Activated CD8-positive, alpha-beta T cell treated with anti-CD3 and anti-CD28 coated beads for 36 hours (primary cell): ENCODE data around the gene SHISA9. TPM values are rescaled to one million over a fixed set of nuclear protein-coding genes. Genes with fewer than 3 reads are reported as not detected.

Source experiments
- ATAC-seq: fragments of 200-7000 bp; cut with Tn5 transposase; one replicate; pipeline ENCODE4 v1.10.0; 2021; ENCODE audit warnings: mild to moderate bottlenecking, moderate library complexity
- CTCF ChIA-PET: fragments of 350-600 bp; sonication (Branson Sonifier 250); formaldehyde crosslinking; loops from one replicate; lab custom pipeline; 2021; ENCODE audit warnings: antibody characterized with exemption; lab: Charles Lee
- POLR2A ChIA-PET: fragments of 350-600 bp; sonication (Branson Sonifier 250); formaldehyde crosslinking; loops from one replicate; lab custom pipeline; 2021; ENCODE audit warnings: antibody characterized with exemption; lab: Charles Lee
- DNase-seq: peaks from one replicate; pipeline ENCODE4 v3.0.0-alpha.2; 2020
- H3K27ac Mint-ChIP-seq: one replicate; pipeline ENCODE4 v1.8.0; 2021; ENCODE audit warnings: mild to moderate bottlenecking, mixed read lengths
- H3K27me3 Mint-ChIP-seq: one replicate; pipeline ENCODE4 v1.8.0; 2021; ENCODE audit warnings: mixed read lengths
- H3K36me3 Mint-ChIP-seq: one replicate; pipeline ENCODE4 v1.8.0; 2021; ENCODE audit warnings: low read depth, mixed read lengths
- H3K4me1 Mint-ChIP-seq: one replicate; pipeline ENCODE4 v1.8.0; 2021; ENCODE audit warnings: low read depth, mixed read lengths
- H3K4me3 Mint-ChIP-seq: one replicate; pipeline ENCODE4 v1.8.0; 2021; ENCODE audit warnings: mild to moderate bottlenecking, moderate library complexity, mixed read lengths
- H3K9me3 Mint-ChIP-seq: one replicate; pipeline ENCODE4 v1.8.0; 2021; ENCODE audit warnings: mixed read lengths
- intact Hi-C: fragments of 100-400 bp; cut with micrococcal nuclease; formaldehyde crosslinking; loops from one replicate; pipeline ENCODE4 v1.10.0; 2022
- total RNA-seq, 2 experiments: library from RNA; stranded (reverse); gene quantifications; one replicate each; pipeline ENCODE4 v1.2.3, GENCODE V29; 2021
- TF ChIP-seq, protein P1 (sequence below): fragments of 200-600 bp; IDR thresholded peaks from one replicate; pipeline ENCODE4 v1.8.0; 2022; ENCODE audit warnings: antibody characterized with exemption, mild to moderate bottlenecking

Gene SHISA9
- total RNA-seq, 2 experiments from 2014 or later = not detected

DNA sequence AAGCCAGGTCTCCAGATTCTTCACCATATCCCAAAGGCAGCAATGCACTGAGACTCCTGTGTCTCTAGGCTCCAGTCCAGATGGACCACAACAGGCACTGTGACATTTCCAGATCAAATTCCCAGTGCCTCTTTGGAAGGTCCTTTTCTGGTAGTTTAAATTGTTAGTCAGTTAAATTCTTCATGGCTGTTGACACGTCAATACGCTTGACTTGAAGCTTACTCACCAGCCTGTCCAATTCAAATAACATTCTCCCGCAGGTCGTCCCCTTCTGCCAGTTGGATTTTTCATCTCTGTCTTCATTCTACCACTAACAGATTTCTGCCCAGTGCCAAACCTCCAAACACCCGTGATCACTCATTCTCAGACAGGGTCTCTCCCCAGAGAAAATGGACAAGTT, 86.7 kb downstream of the SHISA9 start:
- no peak overlapping the region for H3K27ac Mint-ChIP-seq
- no peak for ATAC-seq
- no peaks in the 10 kb centered on the region for H3K36me3 Mint-ChIP-seq
- DNase-seq = no peak
- TF ChIP-seq, protein P1, sequence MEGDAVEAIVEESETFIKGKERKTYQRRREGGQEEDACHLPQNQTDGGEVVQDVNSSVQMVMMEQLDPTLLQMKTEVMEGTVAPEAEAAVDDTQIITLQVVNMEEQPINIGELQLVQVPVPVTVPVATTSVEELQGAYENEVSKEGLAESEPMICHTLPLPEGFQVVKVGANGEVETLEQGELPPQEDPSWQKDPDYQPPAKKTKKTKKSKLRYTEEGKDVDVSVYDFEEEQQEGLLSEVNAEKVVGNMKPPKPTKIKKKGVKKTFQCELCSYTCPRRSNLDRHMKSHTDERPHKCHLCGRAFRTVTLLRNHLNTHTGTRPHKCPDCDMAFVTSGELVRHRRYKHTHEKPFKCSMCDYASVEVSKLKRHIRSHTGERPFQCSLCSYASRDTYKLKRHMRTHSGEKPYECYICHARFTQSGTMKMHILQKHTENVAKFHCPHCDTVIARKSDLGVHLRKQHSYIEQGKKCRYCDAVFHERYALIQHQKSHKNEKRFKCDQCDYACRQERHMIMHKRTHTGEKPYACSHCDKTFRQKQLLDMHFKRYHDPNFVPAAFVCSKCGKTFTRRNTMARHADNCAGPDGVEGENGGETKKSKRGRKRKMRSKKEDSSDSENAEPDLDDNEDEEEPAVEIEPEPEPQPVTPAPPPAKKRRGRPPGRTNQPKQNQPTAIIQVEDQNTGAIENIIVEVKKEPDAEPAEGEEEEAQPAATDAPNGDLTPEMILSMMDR = no peak
- CTCF ChIA-PET = no interaction called here
- H3K9me3 Mint-ChIP-seq = peaks cover 4% of the 10 kb centered on the region
- H3K4me1 Mint-ChIP-seq = no peaks in the 10 kb centered on the region
- POLR2A ChIA-PET = no interaction called here
- intact Hi-C loops = no loop called here
- no peak overlapping the region for H3K4me3 Mint-ChIP-seq
- H3K27me3 Mint-ChIP-seq = peaks cover 2% of the 10 kb centered on the region

DNA sequence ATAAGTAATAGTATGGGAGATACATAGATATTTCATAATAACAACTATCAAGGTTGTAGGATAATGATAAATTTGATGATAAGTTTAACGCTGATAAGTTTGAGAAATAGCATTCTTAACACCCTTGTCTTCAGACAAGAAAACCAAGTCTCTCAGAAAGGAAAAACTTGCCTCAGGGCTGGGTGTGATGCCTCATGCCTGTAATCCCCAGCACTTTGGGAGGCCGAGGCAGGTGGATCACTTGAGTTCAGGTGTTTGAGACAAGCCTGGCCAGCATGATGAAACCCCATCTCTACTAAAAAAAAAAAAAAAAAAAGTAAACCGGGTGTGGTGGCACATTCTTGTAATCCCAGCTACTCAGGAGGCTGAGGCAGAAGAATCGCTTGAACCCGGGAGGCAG, 90.7 kb downstream of the SHISA9 start:
- H3K27ac Mint-ChIP-seq = no peak overlapping the region
- DNase-seq = no peak
- H3K4me3 Mint-ChIP-seq = no peak overlapping the region
- H3K4me1 Mint-ChIP-seq = no peaks in the 10 kb centered on the region
- TF ChIP-seq, protein P1 = no peak
- H3K9me3 Mint-ChIP-seq = no peaks in the 10 kb centered on the region
- POLR2A ChIA-PET = no interaction called here
- CTCF ChIA-PET = no interaction called here
- intact Hi-C loops = no loop called here
- H3K36me3 Mint-ChIP-seq = no peaks in the 10 kb centered on the region
- ATAC-seq = no peak
- H3K27me3 Mint-ChIP-seq = no peaks in the 10 kb centered on the region

DNA sequence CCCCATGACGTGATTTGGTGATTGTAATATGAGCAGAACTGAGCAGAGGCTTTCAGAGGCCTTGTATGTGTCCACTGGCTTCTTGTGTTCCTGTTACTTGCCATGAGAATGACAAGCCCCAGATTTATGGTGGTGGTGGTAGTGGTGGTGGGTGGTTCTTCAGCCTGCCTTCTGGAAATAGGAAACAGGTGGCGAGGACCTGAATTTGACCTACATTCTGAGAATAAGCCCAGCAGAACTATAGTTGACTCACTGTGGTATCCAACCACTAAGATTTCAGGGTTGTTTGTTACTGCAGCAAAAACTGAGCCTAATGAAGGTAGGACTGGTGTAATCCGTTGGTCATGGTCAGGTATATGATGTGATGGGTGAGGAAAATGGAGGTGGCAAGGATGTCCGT, 93.0 kb downstream of the SHISA9 start:
- no peak for ATAC-seq
- Mint-ChIP-seq H3K36me3 (no peaks in the 10 kb centered on the region), H3K4me3 (no peak overlapping the region), H3K27ac (no peak overlapping the region), H3K9me3 (no peaks in the 10 kb centered on the region), H3K4me1 (no peaks in the 10 kb centered on the region), H3K27me3 (no peaks in the 10 kb centered on the region)
- ChIA-PET CTCF (no interaction called here), POLR2A (no interaction called here)
- no peak for DNase-seq
- TF ChIP-seq, protein P1 = no peak
- intact Hi-C loops = no loop called here

DNA sequence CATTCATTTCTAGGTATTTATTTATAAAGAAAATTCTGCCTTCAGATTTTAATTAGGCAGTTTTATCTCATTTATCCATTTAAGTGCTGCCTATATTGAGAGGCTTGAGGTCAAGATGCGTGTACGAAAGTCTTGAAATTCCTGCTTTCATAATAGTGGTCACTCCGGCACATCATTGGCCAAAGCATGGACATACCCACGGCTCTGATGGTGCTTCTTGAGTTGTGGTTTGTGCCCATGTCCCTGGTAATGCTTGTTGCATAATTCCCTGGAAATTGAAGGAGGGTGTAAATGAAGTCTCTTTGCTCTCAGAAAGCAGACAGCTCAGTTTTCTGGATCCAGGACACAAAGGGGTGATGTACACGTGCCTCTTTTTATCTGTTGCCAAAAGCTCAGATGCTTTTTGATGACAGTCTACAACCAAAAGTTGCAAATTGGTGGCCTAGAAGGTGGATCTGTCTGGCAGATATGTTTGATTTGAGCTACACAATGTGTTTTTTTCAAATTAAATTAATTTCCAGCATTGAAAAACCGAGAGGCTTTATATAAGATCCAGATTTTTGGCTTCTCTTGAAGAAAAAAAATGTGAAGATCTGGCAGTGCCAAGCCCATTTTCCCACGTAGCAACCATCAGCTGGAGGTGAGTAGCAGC, 94.4 kb downstream of the SHISA9 start:
- no peaks in the 10 kb centered on the region for H3K4me1 Mint-ChIP-seq
- intact Hi-C loops = no loop called here
- CTCF ChIA-PET = no interaction called here
- H3K36me3 Mint-ChIP-seq = no peaks in the 10 kb centered on the region
- POLR2A ChIA-PET = no interaction called here
- DNase-seq = no peak
- no peak overlapping the region for H3K27ac Mint-ChIP-seq
- no peaks in the 10 kb centered on the region for H3K9me3 Mint-ChIP-seq
- TF ChIP-seq, protein P1 = no peak
- no peak for ATAC-seq
- no peaks in the 10 kb centered on the region for H3K27me3 Mint-ChIP-seq
- no peak overlapping the region for H3K4me3 Mint-ChIP-seq

DNA sequence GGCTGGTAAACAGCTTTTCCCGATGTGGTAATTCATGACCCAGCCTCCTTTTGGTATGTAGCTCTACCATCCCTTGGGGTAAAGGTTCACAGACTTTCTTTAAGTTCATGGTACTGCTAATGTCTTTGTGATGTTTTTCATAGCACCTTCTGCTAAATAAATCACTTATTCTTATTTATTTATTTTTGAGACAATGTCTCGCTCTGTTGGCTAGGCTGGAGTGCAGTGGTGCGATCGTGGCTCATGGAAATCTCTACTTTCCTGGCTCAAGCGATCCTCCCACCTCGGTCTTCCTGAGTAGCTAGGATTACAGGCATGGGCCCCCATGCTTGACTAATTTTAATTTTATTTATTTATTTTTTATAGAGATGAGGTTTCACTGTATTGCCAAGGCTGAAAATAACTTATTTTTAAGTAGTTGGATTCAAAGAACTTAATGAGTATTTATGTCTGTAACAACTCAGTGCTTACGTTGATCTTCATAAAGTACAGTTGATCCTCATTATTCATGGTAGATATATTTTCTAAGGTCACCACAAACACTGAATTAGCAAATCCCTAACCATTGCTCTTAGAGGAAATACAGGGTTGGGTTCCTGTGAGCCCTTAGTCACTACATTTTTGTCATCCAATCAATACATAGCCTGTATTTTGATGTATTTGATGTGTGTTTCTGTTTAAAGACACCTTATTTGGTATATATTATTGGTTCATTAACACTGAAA, 97.1 kb downstream of the SHISA9 start:
- Mint-ChIP-seq H3K4me1 (no peaks in the 10 kb centered on the region), H3K4me3 (no peak overlapping the region), H3K36me3 (no peaks in the 10 kb centered on the region), H3K27ac (no peak overlapping the region), H3K9me3 (no peaks in the 10 kb centered on the region), H3K27me3 (no peaks in the 10 kb centered on the region)
- ChIA-PET CTCF (no interaction called here), POLR2A (no interaction called here)
- TF ChIP-seq, protein P1 = no peak
- intact Hi-C loops = no loop called here
- no peak for ATAC-seq
- no peak for DNase-seq
